Activated T-cell treated with anti-CD3 and anti-CD28 coated beads, Interleukin-2, amount 50 U/mL, for 4 hours (primary cell): Measurements from ENCODE around the gene SMOC2. TPM values are rescaled to one million over a fixed set of nuclear protein-coding genes. Genes with fewer than 3 reads are reported as not detected.

Experiments used
- ATAC-seq, 2 donors: fragments of 200-7000 bp; cut with Tn5 transposase; one replicate each; pipeline ENCODE4 v1.10.0; 2021
- DNase-seq: peaks from one replicate; pipeline ENCODE4 v3.0.0-alpha.2; 2020
- H3K27me3 Mint-ChIP-seq: one replicate; pipeline ENCODE4 v1.8.0; 2021; ENCODE audit warnings: low read depth, mixed read lengths
- H3K36me3 Mint-ChIP-seq: one replicate; pipeline ENCODE4 v1.8.0; 2022; ENCODE audit warnings: mixed read lengths; ENCODE audit not compliant: insufficient read depth
- H3K4me1 Mint-ChIP-seq: one replicate; pipeline ENCODE4 v1.8.0; 2021; ENCODE audit warnings: low read depth, mixed read lengths
- H3K4me3 Mint-ChIP-seq: one replicate; pipeline ENCODE4 v1.8.0; 2021; ENCODE audit warnings: mild to moderate bottlenecking, moderate library complexity, mixed read lengths
- H3K9me3 Mint-ChIP-seq: one replicate; pipeline ENCODE4 v1.8.0; 2021; ENCODE audit warnings: mixed read lengths
- total RNA-seq, 3 donors: library from RNA; stranded (reverse); gene quantifications; one replicate each; pipeline ENCODE4 v1.2.1, GENCODE V29; 2021

The SMOC2 gene
- total RNA-seq, 3 donors from 2014 or later = 0.08 to 0.11 (median 0.10) TPM

GRCh38 chr6:168706471-168707177 is 265.6 kb downstream of the SMOC2 start:
- no peak overlapping the region for H3K4me3 Mint-ChIP-seq
- no peaks in the 10 kb centered on the region for H3K4me1 Mint-ChIP-seq
- peaks cover 6% of the 10 kb centered on the region for H3K27me3 Mint-ChIP-seq

GRCh38 chr6:168708526-168708925 is 267.5 kb downstream of the SMOC2 start:
- no peaks in the 10 kb centered on the region for H3K9me3 Mint-ChIP-seq
- peaks cover 8% of the 10 kb centered on the region for H3K27me3 Mint-ChIP-seq
- DNase-seq (no peak), ATAC-seq (no peak)
- no peaks in the 10 kb centered on the region for H3K36me3 Mint-ChIP-seq
- no peaks in the 10 kb centered on the region for H3K4me1 Mint-ChIP-seq
- H3K4me3 Mint-ChIP-seq = no peak overlapping the region

More at GRCh38 chr6:168706471-168707177, 265.6 kb downstream of the SMOC2 start:
- no peak for ATAC-seq
- DNase-seq = no peak
- Mint-ChIP-seq H3K9me3 (no peaks in the 10 kb centered on the region), H3K36me3 (no peaks in the 10 kb centered on the region)

GRCh38 chr6:168708984-168709383 is 268.0 kb downstream of the SMOC2 start:
- Mint-ChIP-seq H3K27me3 (peaks cover 8% of the 10 kb centered on the region), H3K4me1 (no peaks in the 10 kb centered on the region), H3K36me3 (no peaks in the 10 kb centered on the region), H3K9me3 (no peaks in the 10 kb centered on the region), H3K4me3 (no peak overlapping the region)
- ATAC-seq = no peak
- no peak for DNase-seq

- ATAC-seq = no peak
- no peak for DNase-seq
- Mint-ChIP-seq H3K36me3 (no peaks in the 10 kb centered on the region), H3K9me3 (no peaks in the 10 kb centered on the region), H3K27me3 (peaks cover 8% of the 10 kb centered on the region), H3K4me1 (no peaks in the 10 kb centered on the region), H3K4me3 (no peak overlapping the region)
Observed at GRCh38 chr6:168709390-168709789, 268.4 kb downstream of the SMOC2 start.

- ATAC-seq (no peak), DNase-seq (no peak)
- H3K27me3 Mint-ChIP-seq = peaks cover 8% of the 10 kb centered on the region
- H3K36me3 Mint-ChIP-seq = no peaks in the 10 kb centered on the region
- H3K4me3 Mint-ChIP-seq = no peak overlapping the region
- no peaks in the 10 kb centered on the region for H3K4me1 Mint-ChIP-seq
- H3K9me3 Mint-ChIP-seq = no peaks in the 10 kb centered on the region
Observed at GRCh38 chr6:168709991-168710390, 269.0 kb downstream of the SMOC2 start.

- DNase-seq (no peak), ATAC-seq (no peak)
- Mint-ChIP-seq H3K4me3 (no peak overlapping the region), H3K36me3 (no peaks in the 10 kb centered on the region), H3K27me3 (peaks cover 8% of the 10 kb centered on the region), H3K4me1 (no peaks in the 10 kb centered on the region), H3K9me3 (no peaks in the 10 kb centered on the region)
Observed at GRCh38 chr6:168711049-168711640, 270.2 kb downstream of the SMOC2 start.

- Mint-ChIP-seq H3K4me1 (no peaks in the 10 kb centered on the region), H3K9me3 (no peaks in the 10 kb centered on the region), H3K36me3 (no peaks in the 10 kb centered on the region), H3K4me3 (no peak overlapping the region), H3K27me3 (peaks cover 8% of the 10 kb centered on the region)
- ATAC-seq (no peak), DNase-seq (no peak)
Observed at GRCh38 chr6:168711666-168712300, 270.8 kb downstream of the SMOC2 start.

- ATAC-seq (no peak), DNase-seq (no peak)
- no peaks in the 10 kb centered on the region for H3K4me1 Mint-ChIP-seq
- no peak overlapping the region for H3K4me3 Mint-ChIP-seq
- H3K9me3 Mint-ChIP-seq = no peaks in the 10 kb centered on the region
- H3K27me3 Mint-ChIP-seq = peaks cover 8% of the 10 kb centered on the region
- H3K36me3 Mint-ChIP-seq = no peaks in the 10 kb centered on the region
Observed at GRCh38 chr6:168712993-168713392, 272.0 kb downstream of the SMOC2 start.

GRCh38 chr6:168713839-168714238 is 272.9 kb downstream of the SMOC2 start:
- ATAC-seq (no peak), DNase-seq (no peak)
- no peaks in the 10 kb centered on the region for H3K36me3 Mint-ChIP-seq
- no peaks in the 10 kb centered on the region for H3K4me1 Mint-ChIP-seq
- no peak overlapping the region for H3K4me3 Mint-ChIP-seq
- H3K27me3 Mint-ChIP-seq = peaks cover 10% of the 10 kb centered on the region
- H3K9me3 Mint-ChIP-seq = no peaks in the 10 kb centered on the region

GRCh38 chr6:168714547-168715260 is 273.7 kb downstream of the SMOC2 start:
- Mint-ChIP-seq H3K36me3 (no peaks in the 10 kb centered on the region), H3K4me1 (no peaks in the 10 kb centered on the region), H3K4me3 (no peak overlapping the region), H3K27me3 (peaks cover 8% of the 10 kb centered on the region), H3K9me3 (no peaks in the 10 kb centered on the region)
- DNase-seq = no peak
- ATAC-seq = no peak

- Mint-ChIP-seq H3K4me3 (no peak overlapping the region), H3K27me3 (peaks cover 5% of the 10 kb centered on the region), H3K4me1 (no peaks in the 10 kb centered on the region), H3K36me3 (no peaks in the 10 kb centered on the region), H3K9me3 (no peaks in the 10 kb centered on the region)
- DNase-seq (no peak), ATAC-seq (no peak)
Observed at GRCh38 chr6:168715643-168716481, 274.9 kb downstream of the SMOC2 start.

GRCh38 chr6:168716581-168716980 is 275.6 kb downstream of the SMOC2 start:
- no peaks in the 10 kb centered on the region for H3K36me3 Mint-ChIP-seq
- peaks cover 5% of the 10 kb centered on the region for H3K27me3 Mint-ChIP-seq
- DNase-seq (no peak), ATAC-seq (no peak)
- H3K4me3 Mint-ChIP-seq = no peak overlapping the region
- H3K9me3 Mint-ChIP-seq = no peaks in the 10 kb centered on the region
- no peaks in the 10 kb centered on the region for H3K4me1 Mint-ChIP-seq

GRCh38 chr6:168717491-168717890 is 276.5 kb downstream of the SMOC2 start:
- no peak for DNase-seq
- Mint-ChIP-seq H3K4me3 (no peak overlapping the region), H3K36me3 (no peaks in the 10 kb centered on the region), H3K4me1 (no peaks in the 10 kb centered on the region), H3K9me3 (no peaks in the 10 kb centered on the region), H3K27me3 (peaks cover 5% of the 10 kb centered on the region)
- no peak for ATAC-seq
